NK-92 treated with Interleukin-12 subunit alpha and Interleukin-12 subunit beta, amount 100 ng/mL, for 24 hours (cell line): ENCODE data around the gene NET1.

Source experiments
- DNase-seq: peaks from one replicate; lab custom pipeline; 2025; lab: John Stamatoyannopoulos, UW

Gene NET1

GRCh38 chr10:5442065-5442989, 30.0 kb downstream of the NET1 start:
- DNase-seq, result no peak

GRCh38 chr10:5442990-5443370, 30.6 kb downstream of the NET1 start:
- DNase-seq, result no peak

- no peak for DNase-seq
Measured at GRCh38 chr10:5443429-5443828, 31.1 kb downstream of the NET1 start.

- DNase-seq, result no peak
Measured at GRCh38 chr10:5445006-5445405, 32.6 kb downstream of the NET1 start.

GRCh38 chr10:5446390-5446926, 34.1 kb downstream of the NET1 start:
- DNase-seq, result no peak

- no peak for DNase-seq
Measured at GRCh38 chr10:5447056-5447455, 34.7 kb downstream of the NET1 start.

- DNase-seq, result no peak
Measured at GRCh38 chr10:5447611-5448071, 35.3 kb downstream of the NET1 start.

GRCh38 chr10:5448333-5449001, 36.1 kb downstream of the NET1 start:
- DNase-seq, result no peak

GRCh38 chr10:5449227-5449626, 36.9 kb downstream of the NET1 start:
- DNase-seq, result no peak

GRCh38 chr10:5449823-5450222, 37.5 kb downstream of the NET1 start:
- DNase-seq, result no peak

- no peak for DNase-seq
Measured at GRCh38 chr10:5450605-5451384, 38.4 kb downstream of the NET1 start.

- DNase-seq, result no peak
Measured at GRCh38 chr10:5453749-5454489, 41.6 kb downstream of the NET1 start.

GRCh38 chr10:5456563-5456962, 44.2 kb downstream of the NET1 start:
- DNase-seq, result no peak

- no peak for DNase-seq
Measured at GRCh38 chr10:5457741-5458140, 45.4 kb downstream of the NET1 start.

GRCh38 chr10:5458425-5458824, 46.1 kb downstream of the NET1 start:
- DNase-seq, result no peak

- DNase-seq, result no peak
Measured at GRCh38 chr10:5458949-5459747, 46.8 kb downstream of the NET1 start.

- no peak for DNase-seq
Measured at GRCh38 chr10:5460468-5461202, 48.3 kb downstream of the NET1 start.

- no peak for DNase-seq
Measured at GRCh38 chr10:5461203-5461588, 48.8 kb downstream of the NET1 start.

GRCh38 chr10:5461914-5462840, 49.8 kb downstream of the NET1 start:
- DNase-seq, result no peak
